ENCODE data around the gene SH3RF2.
"Not testable (repeated sequence)": the region's sequence is repeated elsewhere in the genome, so short reads cannot be mapped to it uniquely, and the experiment has no call there.

SH3RF2 gene

DNA sequence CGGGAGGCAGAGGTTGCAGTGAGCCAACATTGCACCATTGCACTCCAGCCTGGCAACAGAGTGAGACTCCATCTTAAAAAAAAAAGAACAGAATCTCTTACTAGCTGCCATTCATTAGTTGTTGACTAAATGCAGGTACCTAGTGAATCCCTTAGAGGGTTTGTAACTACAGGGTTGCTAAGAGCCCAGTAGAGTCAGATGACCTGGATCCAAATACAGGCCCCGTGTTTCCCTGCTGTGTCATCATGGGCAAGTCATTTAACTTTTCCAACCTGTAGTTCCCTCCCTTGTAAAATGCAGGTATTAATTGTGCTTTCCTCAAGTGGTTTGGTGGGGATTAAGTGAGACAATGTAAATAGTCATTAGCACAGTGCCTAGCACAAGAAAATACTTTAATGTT, 136.2 kb downstream of the SH3RF2 start:
- in situ Hi-C loops (cut with MboI; ENCODE audit: low sequenced_read_pairs), result no loop called here

- in situ Hi-C loops (cut with MboI; ENCODE audit: low sequenced_read_pairs), result no loop called here
Observed at GRCh38 chr5:146073239-146073900, 137.0 kb downstream of the SH3RF2 start.

DNA sequence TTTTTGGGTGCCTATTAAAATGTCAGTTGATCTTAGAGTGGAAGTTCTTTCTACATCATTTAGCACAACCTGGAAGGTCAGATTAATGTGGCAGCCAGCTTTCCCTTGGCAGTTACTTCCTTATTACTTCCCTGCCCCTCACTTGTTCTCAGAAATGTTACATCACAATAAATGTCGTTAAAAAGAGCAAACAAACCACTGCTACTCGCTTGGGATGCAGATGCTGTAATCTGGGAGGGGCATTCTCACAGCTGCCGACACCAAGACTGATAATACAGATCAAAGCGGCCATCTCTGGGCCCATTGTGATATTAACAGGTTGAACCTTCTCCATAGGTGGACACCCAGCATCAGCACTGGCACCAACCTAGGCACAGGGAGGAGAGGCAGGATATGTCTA, 139.7 kb downstream of the SH3RF2 start:
- in situ Hi-C loops (cut with MboI; ENCODE audit: low sequenced_read_pairs), result no loop called here

GRCh38 chr5:146076455-146076854, 140.1 kb downstream of the SH3RF2 start:
- in situ Hi-C loops (cut with MboI; ENCODE audit: low sequenced_read_pairs), result no loop called here

- in situ Hi-C loops (cut with MboI; ENCODE audit: low sequenced_read_pairs), result no loop called here
Observed at GRCh38 chr5:146078566-146078965, 142.2 kb downstream of the SH3RF2 start.

GRCh38 chr5:146079695-146080373, 143.5 kb downstream of the SH3RF2 start:
- in situ Hi-C loops (cut with MboI; ENCODE audit: low sequenced_read_pairs), result no loop called here

DNA sequence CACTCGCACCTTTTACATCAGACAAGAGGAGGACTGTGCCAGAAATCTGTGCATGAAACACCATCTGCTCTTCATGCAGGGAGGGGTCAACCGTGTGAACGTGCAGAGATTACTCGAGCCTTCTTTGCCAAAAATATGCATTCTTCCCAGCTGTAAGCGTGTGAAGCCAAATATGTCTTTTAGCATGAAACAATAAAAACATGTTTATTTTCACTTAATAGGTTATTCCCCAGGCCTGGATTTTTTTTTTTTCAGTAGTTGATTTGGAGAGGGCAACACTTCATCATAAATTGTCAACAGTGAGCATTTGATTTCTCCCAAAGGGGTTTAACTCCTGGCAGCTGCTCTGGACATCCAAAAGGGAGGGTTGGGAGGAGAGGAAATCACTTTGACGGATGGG, 145.2 kb downstream of the SH3RF2 start:
- in situ Hi-C loops (cut with MboI; ENCODE audit: low sequenced_read_pairs), result no loop called here

DNA sequence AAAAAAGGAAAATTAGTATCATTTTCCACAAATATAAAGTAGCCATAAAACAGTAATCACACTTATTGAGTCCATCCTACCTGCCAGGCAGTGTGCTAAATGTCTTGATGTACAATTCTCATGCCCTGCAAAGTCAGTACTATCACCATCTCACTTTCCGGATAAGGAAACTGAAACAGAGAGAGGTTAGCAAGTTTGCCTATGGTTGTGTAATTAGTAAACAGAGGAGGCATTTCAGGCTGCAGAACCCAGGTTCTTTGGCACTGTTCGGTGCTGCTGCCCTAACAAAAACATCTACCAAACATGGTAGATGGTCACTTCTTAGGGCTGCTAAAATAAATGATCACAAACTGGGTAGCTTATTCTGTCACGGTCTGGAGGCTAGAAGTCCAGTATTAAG, 146.4 kb downstream of the SH3RF2 start:
- in situ Hi-C loops (cut with MboI; ENCODE audit: low sequenced_read_pairs), result no loop called here

- in situ Hi-C loops (cut with MboI; ENCODE audit: low sequenced_read_pairs), result no loop called here
Observed at GRCh38 chr5:146084376-146084775, 148.0 kb downstream of the SH3RF2 start.

GRCh38 chr5:146088098-146088497, 151.7 kb downstream of the SH3RF2 start:
- in situ Hi-C loops (cut with MboI; ENCODE audit: low sequenced_read_pairs), result no loop called here

DNA sequence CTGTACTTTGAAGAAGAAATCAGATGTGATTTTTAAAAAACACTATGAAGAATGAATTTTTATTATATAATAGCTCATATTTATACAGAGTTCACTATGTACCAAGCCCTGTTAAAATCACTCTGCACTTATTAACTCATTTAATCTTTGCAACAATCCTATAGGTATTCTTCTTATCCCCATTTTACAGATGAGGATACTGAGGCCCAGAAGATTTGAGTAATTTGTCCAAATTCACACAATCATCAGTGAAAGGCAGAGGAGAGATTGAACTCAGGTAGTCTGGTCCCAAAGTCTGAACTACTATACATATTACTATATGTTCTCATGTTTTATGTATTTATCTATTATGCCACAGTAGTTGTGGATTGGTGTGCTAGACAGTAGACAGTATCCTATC, 152.9 kb downstream of the SH3RF2 start:
- in situ Hi-C loops (cut with MboI; ENCODE audit: low sequenced_read_pairs), result no loop called here

DNA sequence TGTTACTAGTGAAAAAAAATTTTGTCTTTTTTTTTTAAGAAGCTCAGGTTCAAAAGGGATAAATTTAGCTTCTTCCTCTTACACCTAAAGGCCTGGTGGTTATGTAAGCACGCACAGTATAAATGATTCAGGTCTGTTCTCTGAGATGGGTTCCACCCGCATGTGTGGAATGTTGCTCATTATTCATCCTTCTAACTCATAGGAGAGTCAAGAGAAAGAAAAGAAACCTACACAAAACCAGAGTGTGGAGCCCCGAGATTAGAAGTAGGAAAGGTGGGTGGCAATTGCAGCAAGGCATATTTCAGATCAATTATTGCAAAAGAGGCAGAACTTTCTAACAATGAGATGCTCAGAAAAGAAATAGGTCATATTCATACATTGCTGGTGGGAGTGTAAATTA, 155.5 kb downstream of the SH3RF2 start:
- in situ Hi-C loops (cut with MboI; ENCODE audit: low sequenced_read_pairs), result no loop called here

- in situ Hi-C loops (cut with MboI; ENCODE audit: low sequenced_read_pairs), result no loop called here
Observed at GRCh38 chr5:146098047-146098446, 161.7 kb downstream of the SH3RF2 start.

GRCh38 chr5:146101646-146102045, 165.3 kb downstream of the SH3RF2 start:
- in situ Hi-C loops (cut with MboI; ENCODE audit: low sequenced_read_pairs), result no loop called here

DNA sequence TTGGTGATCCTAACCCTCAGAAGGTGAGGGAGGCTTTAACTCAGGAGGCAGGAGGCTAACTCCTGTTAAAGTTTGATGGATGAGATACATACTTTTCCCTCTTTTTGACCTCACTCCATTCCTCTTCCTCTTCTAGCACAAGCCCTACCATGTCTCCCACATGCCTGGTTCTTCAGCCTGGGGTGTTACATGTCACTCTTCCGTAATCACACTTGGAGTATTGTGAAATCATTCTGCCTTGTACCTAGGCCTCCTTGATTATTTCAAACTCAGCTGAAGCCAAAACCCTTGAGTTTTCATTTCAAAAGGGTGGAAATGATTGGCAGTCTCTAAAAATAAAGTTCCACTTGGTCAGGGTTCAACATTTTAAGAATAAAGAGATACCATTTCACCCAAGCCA, 167.2 kb downstream of the SH3RF2 start:
- in situ Hi-C loops (cut with MboI; ENCODE audit: low sequenced_read_pairs), result no loop called here

DNA sequence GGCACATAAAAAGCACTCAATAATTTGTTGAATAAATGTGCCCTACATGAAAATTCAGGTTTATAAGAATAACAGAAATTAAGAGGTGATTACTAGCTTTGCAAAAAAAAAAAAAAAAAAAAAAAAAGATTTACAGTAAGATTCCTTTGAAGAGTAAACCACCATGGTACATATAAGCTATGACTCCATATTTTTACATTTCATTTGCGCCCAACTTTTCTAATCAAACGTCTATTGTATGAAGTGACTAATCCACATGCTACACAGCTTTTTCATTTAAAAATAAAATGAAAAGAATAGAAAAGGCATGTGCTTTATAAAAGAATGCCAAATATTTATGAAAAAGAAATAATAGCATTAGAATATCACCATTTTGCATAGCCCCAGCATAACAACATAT, 169.1 kb downstream of the SH3RF2 start, which contains the start of gene PLAC8L1:
PLAC8L1 (minus strand) TSS at position 101 of the 400 bp plus-strand sequence. CDS start 1,266 bp downstream, outside the sequence.
- in situ Hi-C loops (cut with MboI; ENCODE audit: low sequenced_read_pairs), result no loop called here

GRCh38 chr5:146107901-146108300, 171.5 kb downstream of the SH3RF2 start:
- in situ Hi-C loops (cut with MboI; ENCODE audit: low sequenced_read_pairs), result no loop called here

GRCh38 chr5:146108870-146109269, 172.5 kb downstream of the SH3RF2 start:
- in situ Hi-C loops (cut with MboI; ENCODE audit: low sequenced_read_pairs), result not testable (repeated sequence)

GRCh38 chr5:146109379-146109778, 173.0 kb downstream of the SH3RF2 start:
- in situ Hi-C loops (cut with MboI; ENCODE audit: low sequenced_read_pairs), result no loop called here

DNA sequence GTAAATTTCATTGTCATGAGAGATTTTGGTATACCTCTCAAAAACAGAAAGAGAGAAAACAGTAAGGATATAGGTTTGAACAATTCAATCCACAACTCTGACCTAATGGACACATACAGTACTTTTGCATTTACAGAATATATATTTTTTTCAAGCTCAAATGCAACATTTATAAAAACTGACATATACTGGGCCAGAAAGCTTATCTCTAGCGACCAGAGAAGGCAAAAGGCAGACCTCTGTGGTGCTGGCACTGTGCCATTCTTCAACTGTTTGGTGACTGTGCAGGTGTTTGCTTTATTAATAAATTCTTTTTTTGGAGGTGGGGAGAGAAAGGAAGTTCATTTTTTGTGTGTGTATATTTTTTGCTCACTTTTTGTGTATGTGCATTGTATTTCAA, 175.0 kb downstream of the SH3RF2 start:
- in situ Hi-C loops (cut with MboI; ENCODE audit: low sequenced_read_pairs), result no loop called here

- in situ Hi-C loops (cut with MboI; ENCODE audit: low sequenced_read_pairs), result no loop called here
Observed at GRCh38 chr5:146112476-146112875, 176.1 kb downstream of the SH3RF2 start.
